ENCODE data around the gene TMEM225B. TPM values are rescaled to one million over a fixed set of nuclear protein-coding genes. Genes with fewer than 3 reads are reported as not detected.
"Not testable (repeated sequence)": the region's sequence is repeated elsewhere in the genome, so short reads cannot be mapped to it uniquely, and the experiment has no call there.

Gene TMEM225B
- total RNA-seq, 1 donor from 2014 or later, result 1.4 TPM

- no peak for DNase-seq (ENCODE audit: low read depth)
Measured at GRCh38 chr7:99653754-99654153, 55.7 kb downstream of the TMEM225B start.

- DNase-seq (ENCODE audit: low read depth), result not testable (repeated sequence)
Measured at GRCh38 chr7:99654626-99655025, 56.6 kb downstream of the TMEM225B start.

GRCh38 chr7:99657879-99658278 lies 59.8 kb downstream of the TMEM225B start:
- DNase-seq (ENCODE audit: low read depth), result not testable (repeated sequence)

Other genes with a start within 250 kb of the TMEM225B start
- gene ARPC1B, start 223.5 kb upstream of the TMEM225B start, total RNA-seq, result 89.6 and 104 TPM in 2 replicates
- gene PDAP1, start 189.7 kb upstream of the TMEM225B start, total RNA-seq, result 208 and 220 TPM in 2 replicates
- gene BUD31, start 189.3 kb upstream of the TMEM225B start, total RNA-seq, result 87.1 and 92.2 TPM in 2 replicates
- 11.4 and 12.3 TPM in 2 replicates for gene PTCD1, start 159.5 kb upstream of the TMEM225B start, total RNA-seq
- 83.1 and 103 TPM in 2 replicates for gene CPSF4, start 159.3 kb upstream of the TMEM225B start, total RNA-seq
- 2,488 and 4,699 TPM in 2 replicates for gene ATP5MF, start 132.1 kb upstream of the TMEM225B start, total RNA-seq
- 9.9 and 14.0 TPM in 2 replicates for gene ZNF789, start 125.4 kb upstream of the TMEM225B start, total RNA-seq
- 17.5 and 19.5 TPM in 2 replicates for gene ZNF394, start 98.0 kb upstream of the TMEM225B start, total RNA-seq
- 18.5 and 21.9 TPM in 2 replicates for gene ZKSCAN5, start 93.6 kb upstream of the TMEM225B start, total RNA-seq
- 14.1 and 15.6 TPM in 2 replicates for gene FAM200A, start 46.2 kb upstream of the TMEM225B start, total RNA-seq
- 105 and 110 TPM in 2 replicates for gene ZNF655, start 39.6 kb upstream of the TMEM225B start, total RNA-seq
- gene ZSCAN25, start 18.7 kb downstream of the TMEM225B start, total RNA-seq, result 11.2 and 13.7 TPM in 2 replicates
- gene CYP3A5, start 81.7 kb downstream of the TMEM225B start, total RNA-seq, result not detected in 2 replicates
- gene CYP3A7, start 136.9 kb downstream of the TMEM225B start, total RNA-seq, result 0.29 and 0.47 TPM in 2 replicates
- 0.11 TPM in 1 of 2 replicates, not detected in the other for gene CYP3A4, start 185.9 kb downstream of the TMEM225B start, total RNA-seq
- not detected in 2 replicates for gene CYP3A43, start 229.7 kb downstream of the TMEM225B start, total RNA-seq